Mesendoderm (in vitro differentiated cells): ENCODE results near the gene SRPX2.
A peak's percentile ranks its signal among the peaks of the same experiment; 100 is the strongest.

ENCODE experiments used
- DNase-seq: peaks from one replicate; pipeline ENCODE4 v3.0.0; 2013
- H2AK5ac ChIP-seq: 2 replicates; pipeline ENCODE4 v1.6.1; 2013; ENCODE audit warnings: low read length, inconsistent platforms
- H2BK120ac ChIP-seq: 2 replicates; pipeline ENCODE4 v1.6.1; 2013; ENCODE audit warnings: low read depth, mild to moderate bottlenecking, low read length, moderate library complexity, mixed read lengths
- H2BK15ac ChIP-seq: replicated peaks from 2 replicates; pipeline ENCODE4 v1.6.1; 2013; ENCODE audit warnings: low read depth, mild to moderate bottlenecking, moderate library complexity
- H2BK5ac ChIP-seq: 2 replicates; pipeline ENCODE4 v1.6.1; 2013; ENCODE audit warnings: low read length, inconsistent platforms
- H3K18ac ChIP-seq: 2 replicates; pipeline ENCODE4 v1.6.1; 2013; ENCODE audit warnings: mild to moderate bottlenecking, low read length, mixed read lengths
- H3K23ac ChIP-seq: one replicate; pipeline ENCODE4 v1.6.1; 2013; ENCODE audit warnings: low read length
- H3K27ac ChIP-seq: 2 replicates; pipeline ENCODE4 v1.5.1; 2013; ENCODE audit warnings: low read depth, mild to moderate bottlenecking, inconsistent platforms, low read length, moderate library complexity
- H3K27me3 ChIP-seq: 2 replicates; pipeline ENCODE4 v1.6.1; 2013; ENCODE audit warnings: low read length, control low read depth, mild to moderate bottlenecking, inconsistent platforms; ENCODE audit not compliant: insufficient read depth, poor library complexity
- H3K36me3 ChIP-seq: 2 replicates; pipeline ENCODE4 v1.6.1; 2013; ENCODE audit warnings: low read length, inconsistent platforms; ENCODE audit not compliant: control insufficient read depth, insufficient read depth
- H3K4ac ChIP-seq: one replicate; pipeline ENCODE4 v1.6.1; 2013; ENCODE audit warnings: low read depth, mild to moderate bottlenecking, low read length, moderate library complexity
- H3K4me1 ChIP-seq: 2 replicates; pipeline ENCODE4 v1.6.1; 2013; ENCODE audit warnings: low read depth, low read length, inconsistent platforms; ENCODE audit not compliant: control insufficient read depth
- H3K4me2 ChIP-seq: 2 replicates; pipeline ENCODE4 v1.6.1; 2013; ENCODE audit warnings: low read length
- H3K4me3 ChIP-seq: 2 replicates; pipeline ENCODE4 v1.5.1; 2013; ENCODE audit warnings: mild to moderate bottlenecking, low read length
- H3K56ac ChIP-seq: one replicate; pipeline ENCODE4 v1.6.1; 2013; ENCODE audit warnings: low read length
- H3K79me1 ChIP-seq: 2 replicates; pipeline ENCODE4 v1.6.1; 2013; ENCODE audit warnings: low read length, inconsistent platforms
- H3K79me2 ChIP-seq: 2 replicates; pipeline ENCODE4 v1.6.1; 2013; ENCODE audit warnings: mild to moderate bottlenecking, low read length; ENCODE audit not compliant: control insufficient read depth, insufficient read depth
- H3K9ac ChIP-seq: 2 replicates; pipeline ENCODE4 v1.6.1; 2013; ENCODE audit warnings: low read length, inconsistent platforms
- H4K5ac ChIP-seq: one replicate; pipeline ENCODE4 v1.6.1; 2013; ENCODE audit warnings: low read length
- H4K8ac ChIP-seq: one replicate; pipeline ENCODE4 v1.6.1; 2013; ENCODE audit warnings: low read depth, mild to moderate bottlenecking, control low read depth, low read length, moderate library complexity
- WGBS: extraction: QIAGEN DNeasy Blood & Tissue Kit; methylation state at CpG from one replicate; pipeline ENCODE4 v1.1.7; 2013; ENCODE audit warnings: low lambda C conversion rate, missing lambda C conversion rate; ENCODE audit not compliant: insufficient coverage; ENCODE audit errors: extremely low coverage; 5-methylcytosine and 5-hydroxymethylcytosine counted together

Gene SRPX2

DNA sequence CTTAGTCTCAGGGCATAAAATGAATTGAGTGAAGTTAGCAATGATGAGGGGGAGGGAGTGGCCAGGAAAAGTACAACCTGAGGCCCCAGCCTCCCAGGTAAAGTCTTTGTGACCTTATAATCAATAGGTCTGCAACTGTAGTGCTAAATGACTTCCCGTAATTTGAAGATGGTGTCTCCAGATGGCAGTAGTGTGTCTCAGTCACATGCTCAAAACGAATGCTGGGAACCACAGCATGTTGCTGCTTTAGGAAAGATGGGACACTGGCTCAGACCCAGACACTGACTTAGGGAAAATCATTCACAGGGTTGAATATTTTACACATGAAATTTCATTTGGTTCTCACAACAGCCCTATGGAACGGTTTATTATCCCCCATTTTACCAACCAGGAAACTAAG is 10.3 kb downstream of the SRPX2 start:
- Histone ChIP-seq H3K4me3 (no peak overlapping the region), H3K4ac (no peak overlapping the region), H2BK120ac (no peak overlapping the region), H4K8ac (no peak overlapping the region), H2BK5ac (no peak overlapping the region), H3K9ac (no peak overlapping the region), H3K27me3 (no peaks in the 10 kb centered on the region), H4K5ac (no peak overlapping the region), H3K36me3 (no peaks in the 10 kb centered on the region), H3K18ac (no peak overlapping the region), H3K79me2 (no peaks in the 10 kb centered on the region), H3K4me1 (no peaks in the 10 kb centered on the region), H3K4me2 (no peak overlapping the region), H2BK15ac (no peak overlapping the region), H3K27ac (no peak overlapping the region), H3K23ac (no peak overlapping the region), H3K79me1 (no peaks in the 10 kb centered on the region), H2AK5ac (no peak overlapping the region), H3K56ac (no peak overlapping the region)
- DNase-seq: peak; percentile 68
- WGBS: no CpG with 5 or more reads among the region's 3 CpGs

DNA sequence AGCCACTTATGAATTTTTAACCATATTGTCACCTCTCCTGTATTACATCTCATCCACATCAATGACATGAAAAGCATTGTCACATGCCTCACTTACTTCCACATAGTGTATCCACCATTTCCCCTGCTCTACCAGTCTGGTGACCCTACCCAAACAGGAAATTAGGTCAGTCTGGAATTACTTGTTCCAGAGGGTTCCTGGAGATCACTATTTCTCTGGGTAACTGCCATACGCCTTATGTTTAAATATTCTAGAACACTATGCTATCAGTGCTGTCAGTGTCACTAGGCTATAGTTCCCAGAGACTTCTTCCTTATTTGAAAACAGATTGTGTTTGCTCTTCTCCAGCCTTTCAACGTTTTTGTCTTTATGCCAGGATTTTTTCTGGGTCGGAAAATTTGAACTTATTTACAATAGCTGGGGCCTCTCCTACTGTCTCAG is 15.0 kb downstream of the SRPX2 start:
- H3K4me3 ChIP-seq: no peak overlapping the region
- H3K9ac ChIP-seq: no peak overlapping the region
- no peak overlapping the region for H2BK15ac ChIP-seq
- no peak overlapping the region for H3K4ac ChIP-seq
- no peaks in the 10 kb centered on the region for H3K36me3 ChIP-seq
- DNase-seq: no peak
- WGBS: no CpG with 5 or more reads among the region's 3 CpGs
- H3K23ac ChIP-seq: no peak overlapping the region
- no peaks in the 10 kb centered on the region for H3K27me3 ChIP-seq
- no peaks in the 10 kb centered on the region for H3K4me1 ChIP-seq
- H4K8ac ChIP-seq: no peak overlapping the region
- no peaks in the 10 kb centered on the region for H3K79me1 ChIP-seq
- no peak overlapping the region for H3K56ac ChIP-seq
- no peak overlapping the region for H2AK5ac ChIP-seq
- H2BK120ac ChIP-seq: no peak overlapping the region
- no peak overlapping the region for H4K5ac ChIP-seq
- H2BK5ac ChIP-seq: no peak overlapping the region
- H3K18ac ChIP-seq: no peak overlapping the region
- H3K4me2 ChIP-seq: no peak overlapping the region
- H3K27ac ChIP-seq: no peak overlapping the region
- no peaks in the 10 kb centered on the region for H3K79me2 ChIP-seq

DNA sequence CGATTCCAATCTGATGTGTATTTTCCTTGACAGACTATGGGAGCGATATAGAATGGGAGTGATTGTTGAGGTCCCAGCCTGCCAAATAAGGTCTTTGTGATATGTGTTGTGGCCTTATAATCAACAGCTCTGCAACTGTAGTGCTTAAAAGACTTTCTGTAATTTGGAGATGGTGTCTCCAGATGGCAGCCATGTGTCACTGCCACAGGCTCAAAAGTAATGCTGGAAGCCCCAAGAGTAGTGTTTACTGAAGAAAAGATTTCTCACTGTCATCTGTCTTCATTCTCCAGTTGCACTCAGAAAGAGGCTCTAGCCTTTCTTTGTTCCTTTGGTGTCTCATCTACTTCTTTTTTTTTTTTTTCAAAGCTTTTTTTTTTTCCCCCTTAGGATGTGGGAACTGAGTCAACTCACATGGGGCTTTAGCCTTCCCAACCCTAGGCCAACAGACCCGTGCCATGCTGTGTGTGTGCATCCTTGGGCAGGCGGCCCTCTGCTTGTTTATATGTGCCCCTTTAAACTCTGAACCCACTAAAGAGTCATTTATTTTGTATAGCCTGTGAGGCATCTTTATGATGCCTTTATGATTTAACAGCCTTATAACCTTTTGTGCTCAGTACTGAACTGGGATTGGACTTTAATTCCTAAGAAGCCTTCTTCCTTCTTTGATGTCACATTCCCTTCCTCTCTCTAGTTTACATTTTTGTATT is 15.6 kb downstream of the SRPX2 start:
- H3K27ac ChIP-seq: no peak overlapping the region
- H4K5ac ChIP-seq: no peak overlapping the region
- no peaks in the 10 kb centered on the region for H3K27me3 ChIP-seq
- H2BK15ac ChIP-seq: no peak overlapping the region
- H3K23ac ChIP-seq: no peak overlapping the region
- no CpG with 5 or more reads among the region's 4 CpGs for WGBS
- no peak overlapping the region for H3K4me3 ChIP-seq
- no peak overlapping the region for H2BK5ac ChIP-seq
- H3K4me2 ChIP-seq: no peak overlapping the region
- H3K18ac ChIP-seq: no peak overlapping the region
- H2AK5ac ChIP-seq: no peak overlapping the region
- no peak overlapping the region for H3K9ac ChIP-seq
- DNase-seq: no peak
- H3K79me2 ChIP-seq: no peaks in the 10 kb centered on the region
- H3K56ac ChIP-seq: no peak overlapping the region
- no peak overlapping the region for H3K4ac ChIP-seq
- no peak overlapping the region for H4K8ac ChIP-seq
- H2BK120ac ChIP-seq: no peak overlapping the region
- H3K36me3 ChIP-seq: no peaks in the 10 kb centered on the region
- H3K79me1 ChIP-seq: no peaks in the 10 kb centered on the region
- H3K4me1 ChIP-seq: no peaks in the 10 kb centered on the region

DNA sequence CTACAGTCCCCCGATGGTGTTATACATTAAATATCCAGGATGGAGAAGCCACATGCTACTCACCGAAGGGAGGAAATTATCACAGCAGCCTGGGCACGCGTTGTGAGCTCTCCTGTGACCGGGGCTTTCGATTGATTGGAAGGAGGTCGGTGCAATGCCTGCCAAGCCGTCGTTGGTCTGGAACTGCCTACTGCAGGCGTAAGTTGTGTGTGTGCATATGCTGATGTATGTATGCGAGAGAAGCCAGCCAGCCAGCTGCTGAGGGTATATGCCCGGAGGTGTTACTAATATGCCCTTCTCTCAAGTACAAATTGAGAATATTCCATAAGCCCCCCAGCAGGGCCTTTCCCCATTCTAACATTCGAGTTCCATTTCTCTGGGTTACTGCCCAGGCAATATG is 18.2 kb downstream of the SRPX2 start:
- Histone ChIP-seq H3K27me3 (no peaks in the 10 kb centered on the region), H3K4me3 (no peak overlapping the region), H3K4me2 (no peak overlapping the region), H3K23ac (no peak overlapping the region), H2BK15ac (no peak overlapping the region), H3K18ac (no peak overlapping the region), H4K5ac (no peak overlapping the region), H3K4ac (no peak overlapping the region), H2BK5ac (no peak overlapping the region), H2AK5ac (no peak overlapping the region), H3K56ac (no peak overlapping the region), H2BK120ac (no peak overlapping the region), H4K8ac (no peak overlapping the region), H3K4me1 (no peaks in the 10 kb centered on the region), H3K79me1 (no peaks in the 10 kb centered on the region), H3K27ac (no peak overlapping the region), H3K9ac (no peak overlapping the region), H3K79me2 (no peaks in the 10 kb centered on the region), H3K36me3 (no peaks in the 10 kb centered on the region)
- WGBS: no CpG with 5 or more reads among the region's 13 CpGs
- DNase-seq: no peak

DNA sequence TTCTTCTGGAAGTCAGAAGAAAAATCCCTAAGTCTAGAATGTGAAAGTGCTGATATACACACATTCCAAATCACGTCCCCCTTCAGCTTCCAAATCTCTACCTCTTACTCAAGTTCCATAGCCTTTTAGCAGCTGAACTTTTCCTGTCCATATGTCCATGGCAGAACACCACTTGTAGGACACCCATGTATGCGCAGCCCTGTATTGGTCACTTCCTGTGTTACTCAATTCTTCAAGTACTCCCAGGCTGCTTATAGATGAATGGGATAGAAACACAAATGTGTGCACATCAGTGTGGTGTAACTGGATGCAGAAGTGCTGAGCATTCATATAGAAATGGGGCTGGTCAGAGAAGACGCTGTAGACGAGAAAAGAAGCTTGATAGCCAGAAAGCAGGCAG is 18.8 kb downstream of the SRPX2 start:
- Histone ChIP-seq H3K27me3 (no peaks in the 10 kb centered on the region), H2BK120ac (no peak overlapping the region), H3K79me1 (no peaks in the 10 kb centered on the region), H4K8ac (no peak overlapping the region), H3K79me2 (no peaks in the 10 kb centered on the region), H3K36me3 (no peaks in the 10 kb centered on the region), H3K4me3 (no peak overlapping the region), H3K18ac (no peak overlapping the region), H3K9ac (no peak overlapping the region), H3K23ac (no peak overlapping the region), H2AK5ac (no peak overlapping the region), H2BK5ac (no peak overlapping the region), H3K4me2 (no peak overlapping the region), H3K27ac (no peak overlapping the region), H2BK15ac (no peak overlapping the region), H4K5ac (no peak overlapping the region), H3K4ac (no peak overlapping the region), H3K4me1 (no peaks in the 10 kb centered on the region), H3K56ac (no peak overlapping the region)
- no peak for DNase-seq
- no CpG with 5 or more reads among the region's 4 CpGs for WGBS

DNA sequence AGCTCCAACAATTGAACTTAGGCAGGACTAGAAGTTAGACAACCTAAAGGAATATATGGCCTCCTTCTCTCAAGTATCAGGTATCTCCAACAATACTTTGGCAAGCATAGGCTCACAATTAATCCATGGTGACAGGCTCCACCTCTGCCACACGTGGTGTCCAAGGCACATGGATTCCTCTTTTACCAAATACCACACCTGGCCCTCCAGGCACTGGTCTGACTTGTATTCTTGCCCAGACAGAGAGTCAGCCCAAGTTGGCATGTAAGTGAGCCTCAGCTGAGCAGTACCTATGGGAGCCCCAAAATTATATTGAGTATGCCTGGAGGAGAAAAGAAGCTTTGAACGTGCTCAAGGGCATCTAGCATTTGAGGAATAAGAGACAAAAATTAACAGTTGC is 19.6 kb downstream of the SRPX2 start:
- no peak overlapping the region for H3K27ac ChIP-seq
- no peaks in the 10 kb centered on the region for H3K4me1 ChIP-seq
- H4K8ac ChIP-seq: no peak overlapping the region
- no peaks in the 10 kb centered on the region for H3K79me1 ChIP-seq
- H3K4me3 ChIP-seq: no peak overlapping the region
- H2BK15ac ChIP-seq: no peak overlapping the region
- no peak overlapping the region for H2AK5ac ChIP-seq
- H3K18ac ChIP-seq: no peak overlapping the region
- H3K79me2 ChIP-seq: no peaks in the 10 kb centered on the region
- H2BK5ac ChIP-seq: no peak overlapping the region
- no peak overlapping the region for H3K4ac ChIP-seq
- no peaks in the 10 kb centered on the region for H3K36me3 ChIP-seq
- DNase-seq: no peak
- no CpG with 5 or more reads among the region's 2 CpGs for WGBS
- no peak overlapping the region for H3K56ac ChIP-seq
- no peak overlapping the region for H2BK120ac ChIP-seq
- H4K5ac ChIP-seq: no peak overlapping the region
- no peaks in the 10 kb centered on the region for H3K27me3 ChIP-seq
- H3K23ac ChIP-seq: no peak overlapping the region
- no peak overlapping the region for H3K4me2 ChIP-seq
- no peak overlapping the region for H3K9ac ChIP-seq
